ENCODE results near the gene MPP1. TPM values are rescaled to one million over a fixed set of nuclear protein-coding genes. Genes with fewer than 3 reads are reported as not detected.

Gene MPP1
- total and polyA plus RNA-seq, 2 donors (not counting 1 experiment from before 2014, with no cell fraction given), result 27.0 to 38.5 TPM

DNA sequence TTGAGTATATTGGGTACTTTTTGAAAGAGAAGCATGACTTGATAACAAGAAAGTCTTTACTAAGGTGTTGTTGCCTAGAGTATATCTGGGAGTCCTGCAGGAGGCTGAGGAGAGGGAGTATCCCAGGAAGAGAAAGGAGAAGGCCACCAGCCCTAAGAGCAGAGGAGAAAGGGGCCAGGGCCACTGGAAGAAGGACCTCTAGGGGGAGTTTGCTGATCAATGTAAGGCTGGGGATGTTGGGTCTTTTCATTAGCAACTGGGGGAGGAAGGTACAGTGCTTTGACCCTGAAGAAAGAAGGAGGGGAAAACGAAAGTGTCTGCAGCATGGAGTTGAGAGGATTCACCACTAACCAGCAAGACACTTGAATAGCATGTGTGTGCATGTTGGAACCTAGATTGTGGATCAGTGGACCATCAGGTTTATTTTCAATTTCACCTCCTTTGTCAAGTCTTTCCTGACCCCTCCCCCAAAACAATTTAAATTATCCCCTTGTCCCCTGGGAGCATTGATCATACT, 24.7 kb upstream of the MPP1 start:
- Histone ChIP-seq H3K9ac (ENCODE audit: insufficient read depth, low read length) (no peak overlapping the region), H3K36me3 (ENCODE audit: control insufficient read depth, insufficient read depth, low read length) (no peaks in the 10 kb centered on the region), H3K4me3 (replicated peaks in 1 of 4; ENCODE audit: control extremely low read depth in 1 of 4, insufficient read depth in 1 of 4, low read depth in 3 of 4, low read length in 4 of 4) (no peak overlapping the region), H3K27me3 (ENCODE audit: control insufficient read depth, insufficient read depth, low read length) (no peaks in the 10 kb centered on the region), H4K20me1 (ENCODE audit: control insufficient read depth, extremely low read depth, insufficient read depth, low read length) (no peaks in the 10 kb centered on the region), H3K79me2 (ENCODE audit: control insufficient read depth, insufficient read depth, low read length) (no peaks in the 10 kb centered on the region), H3K9me3 (ENCODE audit: control insufficient read depth, insufficient read depth, low read depth, low read length) (no peaks in the 10 kb centered on the region), H3K27ac (ENCODE audit: insufficient read depth, low read length) (no peak overlapping the region), H2AFZ (ENCODE audit: low read length) (no peak overlapping the region), H3K4me2 (ENCODE audit: extremely low read depth, insufficient read depth, low read length) (no peak overlapping the region), H3K4me1 (ENCODE audit: control insufficient read depth, extremely low read depth, insufficient read depth, low read length) (no peaks in the 10 kb centered on the region)
- TF ChIP-seq CTCF (conservative IDR thresholded peaks at IDR 0.05 in 1 of 2, IDR thresholded peaks at IDR 0.05 in 1 of 2; ENCODE audit: low read depth in 1 of 2, low read length in 2 of 2) (no peak), EZH2 (IDR thresholded peaks at IDR 0.05; ENCODE audit: low read length, missing control alignments) (no peak)
- no peak for DNase-seq (ENCODE audit: low read depth in 2 of 2)

DNA sequence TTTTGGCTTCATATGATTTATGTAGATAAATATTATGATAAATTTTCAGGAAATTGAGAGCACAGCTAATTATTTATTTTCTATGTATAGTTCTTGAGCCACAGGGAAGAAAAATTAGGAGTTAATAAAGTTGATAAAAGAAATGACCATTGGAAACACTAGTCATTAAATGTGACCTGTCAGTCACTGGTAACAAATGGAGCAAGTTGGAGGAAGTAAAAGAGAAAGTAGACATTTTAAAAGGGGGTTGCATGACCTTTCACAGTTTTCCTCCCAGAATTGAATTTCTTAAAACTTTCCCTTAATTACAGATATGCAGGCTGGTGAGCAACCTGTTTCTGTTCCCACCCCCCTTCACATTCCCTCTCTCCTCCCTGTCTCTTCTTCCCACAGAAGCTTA, 23.8 kb upstream of the MPP1 start:
- Histone ChIP-seq H4K20me1 (ENCODE audit: control insufficient read depth, extremely low read depth, insufficient read depth, low read length) (no peaks in the 10 kb centered on the region), H3K4me1 (ENCODE audit: control insufficient read depth, extremely low read depth, insufficient read depth, low read length) (no peaks in the 10 kb centered on the region), H2AFZ (ENCODE audit: low read length) (no peak overlapping the region), H3K27me3 (ENCODE audit: control insufficient read depth, insufficient read depth, low read length) (no peaks in the 10 kb centered on the region), H3K9me3 (ENCODE audit: control insufficient read depth, insufficient read depth, low read depth, low read length) (no peaks in the 10 kb centered on the region), H3K79me2 (ENCODE audit: control insufficient read depth, insufficient read depth, low read length) (no peaks in the 10 kb centered on the region), H3K27ac (ENCODE audit: insufficient read depth, low read length) (no peak overlapping the region), H3K9ac (ENCODE audit: insufficient read depth, low read length) (no peak overlapping the region), H3K4me3 (replicated peaks in 1 of 4; ENCODE audit: control extremely low read depth in 1 of 4, insufficient read depth in 1 of 4, low read depth in 3 of 4, low read length in 4 of 4) (no peak overlapping the region), H3K36me3 (ENCODE audit: control insufficient read depth, insufficient read depth, low read length) (no peaks in the 10 kb centered on the region), H3K4me2 (ENCODE audit: extremely low read depth, insufficient read depth, low read length) (no peak overlapping the region)
- no peak for DNase-seq (ENCODE audit: low read depth in 2 of 2)
- no peak for TF ChIP-seq CTCF (conservative IDR thresholded peaks at IDR 0.05 in 1 of 2, IDR thresholded peaks at IDR 0.05 in 1 of 2; ENCODE audit: low read depth in 1 of 2, low read length in 2 of 2)
- TF ChIP-seq EZH2 (IDR thresholded peaks at IDR 0.05; ENCODE audit: low read length, missing control alignments), result no peak

DNA sequence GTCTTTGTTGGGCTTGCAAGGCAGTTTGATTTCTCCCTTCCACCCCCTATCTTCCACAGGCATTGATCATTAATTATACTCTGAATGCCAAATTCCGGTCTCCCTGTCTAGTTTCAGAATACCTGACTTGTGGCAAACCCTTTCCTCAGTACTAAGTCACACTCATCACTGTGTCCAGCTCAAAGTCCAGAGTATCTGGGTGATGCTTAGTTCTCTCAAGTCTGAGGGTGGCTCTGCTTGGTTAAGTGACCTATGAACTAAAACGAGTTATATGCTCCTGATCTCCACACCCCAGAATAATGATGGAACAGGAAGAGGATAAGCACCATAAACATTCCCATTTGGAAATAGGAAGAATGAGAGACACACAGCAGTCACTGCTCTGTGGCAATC, 22.7 kb upstream of the MPP1 start:
- TF ChIP-seq EZH2 (IDR thresholded peaks at IDR 0.05; ENCODE audit: low read length, missing control alignments) (no peak), CTCF (conservative IDR thresholded peaks at IDR 0.05 in 1 of 2, IDR thresholded peaks at IDR 0.05 in 1 of 2; ENCODE audit: low read depth in 1 of 2, low read length in 2 of 2) (no peak)
- Histone ChIP-seq H3K27me3 (ENCODE audit: control insufficient read depth, insufficient read depth, low read length) (no peaks in the 10 kb centered on the region), H3K36me3 (ENCODE audit: control insufficient read depth, insufficient read depth, low read length) (no peaks in the 10 kb centered on the region), H3K79me2 (ENCODE audit: control insufficient read depth, insufficient read depth, low read length) (no peaks in the 10 kb centered on the region), H3K9ac (ENCODE audit: insufficient read depth, low read length) (no peak overlapping the region), H3K27ac (ENCODE audit: insufficient read depth, low read length) (no peak overlapping the region), H3K4me3 (replicated peaks in 1 of 4; ENCODE audit: control extremely low read depth in 1 of 4, insufficient read depth in 1 of 4, low read depth in 3 of 4, low read length in 4 of 4) (no peak overlapping the region), H4K20me1 (ENCODE audit: control insufficient read depth, extremely low read depth, insufficient read depth, low read length) (no peaks in the 10 kb centered on the region), H2AFZ (ENCODE audit: low read length) (no peak overlapping the region), H3K4me1 (ENCODE audit: control insufficient read depth, extremely low read depth, insufficient read depth, low read length) (no peaks in the 10 kb centered on the region), H3K4me2 (ENCODE audit: extremely low read depth, insufficient read depth, low read length) (no peak overlapping the region), H3K9me3 (ENCODE audit: control insufficient read depth, insufficient read depth, low read depth, low read length) (no peaks in the 10 kb centered on the region)
- DNase-seq (ENCODE audit: low read depth in 2 of 2), result no peak

All from fibroblast of lung (primary cell).